ENCODE data around the gene SLC22A23.

SLC22A23 gene

GRCh38 chr6:3317741-3318211 is 139.1 kb downstream of the SLC22A23 start:
- peaks cover 10 to 17% (median 15%) of the 10 kb centered on the region in 10 experiments for H3K4me1 ChIP-seq
- H3K27ac ChIP-seq, result no peak overlapping the region
- no peaks in the 10 kb centered on the region for H3K9me3 ChIP-seq (replicated peaks in 1 of 11)
- H3K4me3 ChIP-seq, result no peak overlapping the region
- peak overlapping the region in 10 of 11 experiments; percentile 12 to 82 (median 64); a peak in 17 of 22 replicates for H3K4me2 ChIP-seq
- H3K36me3 ChIP-seq, result no peaks in the 10 kb centered on the region
- no peaks in the 10 kb centered on the region; a peak in 1 of 22 replicates for H4K20me1 ChIP-seq
- no peak overlapping the region for H3K9ac ChIP-seq
- no peaks in the 10 kb centered on the region for H3K27me3 ChIP-seq
- no peak for TF ChIP-seq Cebpa-rat (IDR thresholded peaks at IDR 0.05)

GRCh38 chr6:3316818-3317217 is 140.0 kb downstream of the SLC22A23 start:
- Histone ChIP-seq H4K20me1 (no peaks in the 10 kb centered on the region; a peak in 1 of 22 replicates), H3K9ac (no peak overlapping the region), H3K27me3 (no peaks in the 10 kb centered on the region), H3K4me3 (no peak overlapping the region), H3K36me3 (no peaks in the 10 kb centered on the region), H3K9me3 (replicated peaks in 1 of 11) (no peaks in the 10 kb centered on the region), H3K4me1 (peaks cover 14 to 21% (median 17%) of the 10 kb centered on the region in 10 experiments), H3K27ac (no peak overlapping the region), H3K4me2 (no peak overlapping the region)
- no peak for TF ChIP-seq Cebpa-rat (IDR thresholded peaks at IDR 0.05)

- Histone ChIP-seq H3K9ac (no peak overlapping the region), H4K20me1 (no peaks in the 10 kb centered on the region; a peak in 1 of 22 replicates), H3K27ac (no peak overlapping the region), H3K36me3 (no peaks in the 10 kb centered on the region), H3K4me1 (peaks cover 14 to 21% (median 17%) of the 10 kb centered on the region in 10 experiments), H3K4me3 (no peak overlapping the region), H3K9me3 (replicated peaks in 1 of 11) (no peaks in the 10 kb centered on the region), H3K27me3 (no peaks in the 10 kb centered on the region), H3K4me2 (no peak overlapping the region)
- TF ChIP-seq Cebpa-rat (IDR thresholded peaks at IDR 0.05), result no peak
Observed at GRCh38 chr6:3316331-3316730, 140.5 kb downstream of the SLC22A23 start.

GRCh38 chr6:3315841-3316240 is 141.0 kb downstream of the SLC22A23 start:
- TF ChIP-seq Cebpa-rat (IDR thresholded peaks at IDR 0.05), result no peak

GRCh38 chr6:3314621-3315467 is 142.0 kb downstream of the SLC22A23 start:
- Histone ChIP-seq H3K36me3 (no peaks in the 10 kb centered on the region), H3K27me3 (no peaks in the 10 kb centered on the region), H3K4me1 (peaks cover 14 to 21% (median 17%) of the 10 kb centered on the region in 10 experiments), H3K27ac (no peak overlapping the region), H3K9me3 (replicated peaks in 1 of 11) (no peaks in the 10 kb centered on the region), H3K4me2 (no peak overlapping the region), H4K20me1 (no peaks in the 10 kb centered on the region; a peak in 1 of 22 replicates), H3K4me3 (no peak overlapping the region), H3K9ac (no peak overlapping the region)
- no peak for TF ChIP-seq Cebpa-rat (IDR thresholded peaks at IDR 0.05)

More at GRCh38 chr6:3315841-3316240, 141.0 kb downstream of the SLC22A23 start:
- Histone ChIP-seq H3K4me2 (no peak overlapping the region), H3K27me3 (no peaks in the 10 kb centered on the region), H3K4me1 (peaks cover 14 to 21% (median 17%) of the 10 kb centered on the region in 10 experiments), H3K9me3 (replicated peaks in 1 of 11) (no peaks in the 10 kb centered on the region), H3K4me3 (no peak overlapping the region), H3K9ac (no peak overlapping the region), H4K20me1 (no peaks in the 10 kb centered on the region; a peak in 1 of 22 replicates), H3K27ac (no peak overlapping the region), H3K36me3 (no peaks in the 10 kb centered on the region)

GRCh38 chr6:3314176-3314575 is 142.7 kb downstream of the SLC22A23 start:
- Histone ChIP-seq H3K9ac (no peak overlapping the region), H3K27ac (no peak overlapping the region)

GRCh38 chr6:3312604-3313231 is 144.1 kb downstream of the SLC22A23 start:
- Histone ChIP-seq H3K36me3 (no peaks in the 10 kb centered on the region), H3K27ac (no peak overlapping the region), H3K4me2 (peak overlapping the region in 2 of 11 experiments; percentile 39 to 56; a peak in 4 of 22 replicates), H4K20me1 (no peaks in the 10 kb centered on the region; a peak in 1 of 22 replicates), H3K9me3 (replicated peaks in 1 of 11) (no peaks in the 10 kb centered on the region), H3K4me1 (peaks cover 7 to 17% (median 10%) of the 10 kb centered on the region in 10 experiments; a peak in 15 of 20 replicates), H3K4me3 (no peak overlapping the region), H3K27me3 (no peaks in the 10 kb centered on the region), H3K9ac (no peak overlapping the region)
- no peak for TF ChIP-seq Cebpa-rat (IDR thresholded peaks at IDR 0.05)

More at GRCh38 chr6:3314176-3314575, 142.7 kb downstream of the SLC22A23 start:
- no peak for TF ChIP-seq Cebpa-rat (IDR thresholded peaks at IDR 0.05)
- H3K9me3 ChIP-seq (replicated peaks in 1 of 11), result no peaks in the 10 kb centered on the region
- H4K20me1 ChIP-seq, result no peaks in the 10 kb centered on the region; a peak in 1 of 22 replicates
- no peak overlapping the region for H3K4me3 ChIP-seq
- peaks cover 16 to 28% (median 20%) of the 10 kb centered on the region in 10 experiments for H3K4me1 ChIP-seq
- H3K27me3 ChIP-seq, result no peaks in the 10 kb centered on the region
- H3K36me3 ChIP-seq, result no peaks in the 10 kb centered on the region
- no peak overlapping the region for H3K4me2 ChIP-seq

GRCh38 chr6:3311826-3312225 is 145.0 kb downstream of the SLC22A23 start:
- H3K4me1 ChIP-seq, result peaks cover 6 to 17% (median 9%) of the 10 kb centered on the region in 10 experiments; a peak in 13 of 20 replicates

GRCh38 chr6:3310703-3311102 is 146.1 kb downstream of the SLC22A23 start:
- Histone ChIP-seq H3K27me3 (no peaks in the 10 kb centered on the region), H3K4me3 (no peak overlapping the region), H4K20me1 (no peaks in the 10 kb centered on the region; a peak in 1 of 22 replicates), H3K9me3 (replicated peaks in 1 of 11) (peaks cover 0 to 6% (median 4%) of the 10 kb centered on the region in 11 experiments; a peak in 5 of 22 replicates), H3K4me1 (peaks cover 6 to 19% (median 9%) of the 10 kb centered on the region in 10 experiments; a peak in 13 of 20 replicates), H3K9ac (no peak overlapping the region), H3K27ac (no peak overlapping the region), H3K36me3 (no peaks in the 10 kb centered on the region; a peak in 1 of 22 replicates), H3K4me2 (no peak overlapping the region)
- TF ChIP-seq Cebpa-rat (IDR thresholded peaks at IDR 0.05), result no peak

More at GRCh38 chr6:3311826-3312225, 145.0 kb downstream of the SLC22A23 start:
- no peak overlapping the region for H3K4me2 ChIP-seq
- H3K9ac ChIP-seq, result no peak overlapping the region
- H3K27ac ChIP-seq, result no peak overlapping the region
- H3K27me3 ChIP-seq, result no peaks in the 10 kb centered on the region
- H3K9me3 ChIP-seq (replicated peaks in 1 of 11), result no peaks in the 10 kb centered on the region
- H3K36me3 ChIP-seq, result no peaks in the 10 kb centered on the region
- H4K20me1 ChIP-seq, result no peaks in the 10 kb centered on the region; a peak in 1 of 22 replicates
- H3K4me3 ChIP-seq, result no peak overlapping the region
- TF ChIP-seq Cebpa-rat (IDR thresholded peaks at IDR 0.05), result no peak

Data from BLaER1 treated with 17β-estradiol and CSF1 and Interleukin-3, amounts not matched to agents 10 nM and 100 nM (cell line).